Sigmoid colon (tissue), 7 donors: ENCODE data around the gene COBLL1. TPM values are rescaled to one million over a fixed set of nuclear protein-coding genes. Genes with fewer than 3 reads are reported as not detected.

Source experiments
- DNase-seq: peaks from one replicate; pipeline ENCODE4 v3.0.0-alpha.2; 2019
- H3K27ac ChIP-seq, 4 donors: fragments of 200-600 bp; sonication (generic); one replicate each; pipeline ENCODE4 v1.5.1; 2016 to 2019; ENCODE audit warnings: mild to moderate bottlenecking in 1 of 4
- H3K27me3 ChIP-seq, 3 donors: fragments of 200-600 bp; sonication (generic); one replicate each; pipeline ENCODE4 v1.5.1; 2019; ENCODE audit warnings: mild to moderate bottlenecking in 1 of 3
- H3K36me3 ChIP-seq, 4 donors: fragments of 200-600 bp; sonication (generic); one replicate each; pipeline ENCODE4 v1.5.1; 2016 to 2019
- H3K4me1 ChIP-seq, 4 donors: fragments of 200-600 bp; sonication (generic); one replicate each; pipeline ENCODE4 v1.5.1; 2017 to 2019
- H3K4me3 ChIP-seq, 4 donors: fragments of 200-600 bp; sonication (generic); one replicate each; pipeline ENCODE4 v1.5.1; 2017 to 2019; ENCODE audit warnings: mild to moderate bottlenecking in 2 of 4, moderate library complexity in 1 of 4
- H3K9me3 ChIP-seq, 4 donors: fragments of 200-600 bp in 3 of 4; sonication (generic) in 3 of 4; one replicate each; pipeline versions ENCODE4 v1.5.1 to v1.6.1; 2013 to 2019
- CTCF ChIP-seq, 4 experiments: fragments of 450-650 bp in 3 of 4; fragments of 200-600 bp in 1 of 4; IDR thresholded peaks; one replicate each; pipeline ENCODE4 v1.5.1; 2016 to 2019; ENCODE audit warnings: antibody characterized with exemption in 4 of 4, mild to moderate bottlenecking in 3 of 4, moderate library complexity in 2 of 4
- EP300 ChIP-seq, 4 donors: sonication (generic); formaldehyde crosslinking; IDR thresholded peaks; one replicate each; pipeline ENCODE4 v1.6.1; 2017; ENCODE audit warnings: antibody characterized with exemption in 4 of 4
- POLR2A ChIP-seq, 2 donors: fragments of 450-650 bp; IDR thresholded peaks; one replicate each; pipeline ENCODE4 v1.6.1; 2016; ENCODE audit warnings: antibody characterized with exemption in 2 of 2, mild to moderate bottlenecking in 2 of 2, moderate library complexity in 2 of 2
- POLR2AphosphoS5 ChIP-seq, 4 donors: sonication (generic); formaldehyde crosslinking; IDR thresholded peaks; one replicate each; pipeline ENCODE4 v1.6.1; 2017; ENCODE audit warnings: antibody characterized with exemption in 4 of 4
- WGBS, 2 donors: extraction: QIAGEN DNeasy Blood & Tissue Kit; methylation state at CpG; one replicate each; pipeline ENCODE4 v1.1.7; 2013; 5-methylcytosine and 5-hydroxymethylcytosine counted together
- intact Hi-C: fragments of 100-400 bp; cut with DNase I; formaldehyde crosslinking; loops from one replicate; pipeline ENCODE4 v1.15.1; 2023
- polyA plus RNA-seq, 3 donors: library from polyadenylated mRNA; stranded (reverse); fragments of 200-250 nt; gene quantifications; one replicate each; pipeline ENCODE4 v1.2.3, GENCODE V29; 2013
- total RNA-seq, 4 donors: library from RNA; depleted of rRNA; stranded (reverse); fragments of >200 nt; gene quantifications; one replicate each; pipeline ENCODE4 v1.1.0, GENCODE V29; 2016
- donor health status: healthy with polysubstance abuse.
- donor health status: Bipolar disorder and iron deficiency.
- donor health status: healthy.

COBLL1 gene
- total and polyA plus RNA-seq, 7 donors, result 3.9 to 22.4 (median 17.6) TPM

GRCh38 chr2:164849506-164849905, 7.9 kb upstream of the COBLL1 start:
- no peak overlapping the region for H3K4me3 ChIP-seq
- no peaks in the 10 kb centered on the region for H3K9me3 ChIP-seq
- H3K4me1 ChIP-seq, result no peaks in the 10 kb centered on the region
- 33 to 87% methylated on average over 1 of the region's 1 CpG for WGBS, 2 donors
- H3K27ac ChIP-seq, result no peak overlapping the region
- no peak for TF ChIP-seq POLR2A (IDR thresholded peaks at IDR 0.05)
- TF ChIP-seq CTCF (IDR thresholded peaks at IDR 0.05), result no peak
- no peak for TF ChIP-seq EP300 (IDR thresholded peaks at IDR 0.05)
- no peak for TF ChIP-seq POLR2AphosphoS5 (IDR thresholded peaks at IDR 0.05)
- H3K27me3 ChIP-seq, result no peaks in the 10 kb centered on the region
- DNase-seq, result no peak
- intact Hi-C loops, result loop anchor here (10.0 kb wide), 1 partner anchor 285 kb away; no protein-coding TSS in a partner anchor
- H3K36me3 ChIP-seq, result no peaks in the 10 kb centered on the region

- H3K9me3 ChIP-seq, result no peaks in the 10 kb centered on the region
- no peak for TF ChIP-seq CTCF (IDR thresholded peaks at IDR 0.05)
- no peak for TF ChIP-seq POLR2A (IDR thresholded peaks at IDR 0.05)
- no peak overlapping the region for H3K27ac ChIP-seq
- no peak overlapping the region for H3K4me3 ChIP-seq
- 72 to 74% methylated on average over 2 of the region's 2 CpGs for WGBS, 2 donors
- DNase-seq, result no peak
- H3K4me1 ChIP-seq, result no peaks in the 10 kb centered on the region
- no peaks in the 10 kb centered on the region for H3K36me3 ChIP-seq
- no peaks in the 10 kb centered on the region for H3K27me3 ChIP-seq
- intact Hi-C loops, result loop anchor here (10.0 kb wide), 1 partner anchor 283 kb away; no protein-coding TSS in a partner anchor
Measured at GRCh38 chr2:164847981-164848741, 6.5 kb upstream of the COBLL1 start.

DNA sequence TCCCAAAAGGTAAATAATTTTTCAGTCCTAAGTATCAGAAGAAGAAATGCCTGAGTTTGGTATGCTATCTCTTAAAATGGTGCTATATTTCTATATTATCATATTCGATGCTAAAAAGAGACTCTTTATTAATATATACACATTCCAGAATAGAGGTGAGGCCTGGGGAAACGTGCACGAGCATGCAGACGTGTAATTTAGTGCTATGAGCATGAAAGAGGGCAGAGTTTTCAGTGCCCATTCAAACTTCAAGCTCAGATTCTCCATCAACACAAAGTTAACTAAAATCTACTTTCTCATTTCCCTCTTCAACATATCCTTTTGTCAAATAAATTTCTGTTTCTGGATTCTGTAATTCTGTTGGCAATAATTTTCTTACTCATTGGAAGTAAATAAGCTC, 5.7 kb upstream of the COBLL1 start:
- no peak overlapping the region for H3K4me3 ChIP-seq
- H3K27ac ChIP-seq, result no peak overlapping the region
- no peaks in the 10 kb centered on the region for H3K27me3 ChIP-seq
- WGBS, 2 donors, result 83 to 88% methylated on average over 4 of the region's 4 CpGs
- no peaks in the 10 kb centered on the region for H3K9me3 ChIP-seq
- TF ChIP-seq POLR2AphosphoS5 (IDR thresholded peaks at IDR 0.05) (no peak), CTCF (IDR thresholded peaks at IDR 0.05) (no peak), POLR2A (IDR thresholded peaks at IDR 0.05) (no peak), EP300 (IDR thresholded peaks at IDR 0.05) (no peak)
- peaks cover 0 to 2% (median 2%) of the 10 kb centered on the region in 4 donors for H3K4me1 ChIP-seq
- DNase-seq, result no peak
- intact Hi-C loops, result loop anchor here (10.0 kb wide), 1 partner anchor 282 kb away; no protein-coding TSS in a partner anchor
- no peaks in the 10 kb centered on the region for H3K36me3 ChIP-seq

DNA sequence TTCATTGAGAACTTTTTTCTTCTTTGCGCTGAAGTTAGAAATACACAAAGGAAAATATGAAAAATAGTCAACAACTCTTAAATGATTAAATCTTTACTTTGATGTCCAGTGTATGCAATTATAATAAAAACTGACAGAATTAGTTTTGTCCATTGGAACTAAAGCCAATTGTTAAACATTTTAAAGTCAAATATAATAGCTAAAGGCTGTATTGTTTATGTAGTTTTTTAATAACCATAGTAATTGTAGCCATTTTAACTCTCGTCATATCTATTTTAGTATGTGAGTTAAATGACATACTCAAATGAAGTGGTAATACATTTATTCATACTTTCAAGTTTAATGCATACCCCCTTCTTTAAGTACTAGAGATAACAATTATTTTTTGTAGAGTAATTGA, 4.7 kb upstream of the COBLL1 start:
- no peaks in the 10 kb centered on the region for H3K27me3 ChIP-seq
- TF ChIP-seq POLR2A (IDR thresholded peaks at IDR 0.05) (no peak), CTCF (IDR thresholded peaks at IDR 0.05) (no peak), EP300 (IDR thresholded peaks at IDR 0.05) (no peak), POLR2AphosphoS5 (IDR thresholded peaks at IDR 0.05) (no peak)
- H3K4me3 ChIP-seq, result no peak overlapping the region
- intact Hi-C loops, result loop anchor here (10.0 kb wide), 1 partner anchor 281 kb away; no protein-coding TSS in a partner anchor
- no peaks in the 10 kb centered on the region for H3K9me3 ChIP-seq
- H3K4me1 ChIP-seq, result peaks cover 0 to 5% (median 4%) of the 10 kb centered on the region in 4 donors
- 72 to 93% methylated on average over 2 of the region's 2 CpGs for whole genome bisulfite sequencing, 2 donors
- no peak overlapping the region for H3K27ac ChIP-seq
- no peak for DNase-seq
- no peaks in the 10 kb centered on the region for H3K36me3 ChIP-seq
